Activated CD4-positive, alpha-beta T cell treated with anti-CD3 and anti-CD28 coated beads, Interleukin-2, Interleukin-6, amounts not matched to agents 100 ng/mL and 50 ng/mL, durations not matched to agents 16 hours and 8 hours (primary cell): Measurements from ENCODE around the gene POLE3.
A peak's percentile ranks its signal among the peaks of the same experiment; 100 is the strongest.
"Not testable (repeated sequence)": the region's sequence is repeated elsewhere in the genome, so short reads cannot be mapped to it uniquely, and the experiment has no call there.

Experiments
- DNase-seq: peaks from one replicate; pipeline ENCODE4 v3.0.0-alpha.2; 2020

Gene POLE3

GRCh38 chr9:113375057-113376023 lies 35.1 kb downstream of the POLE3 start:
- DNase-seq = peak; percentile 24

- DNase-seq = no peak
These were observed 36.6 kb downstream of the POLE3 start for GRCh38 chr9:113373676-113374392.

GRCh38 chr9:113373256-113373655 lies 37.2 kb downstream of the POLE3 start:
- DNase-seq = no peak

GRCh38 chr9:113372059-113372458 lies 38.4 kb downstream of the POLE3 start:
- no peak for DNase-seq

- no peak for DNase-seq
These were observed 39.6 kb downstream of the POLE3 start for GRCh38 chr9:113370806-113371325.

GRCh38 chr9:113369855-113370140 lies 40.7 kb downstream of the POLE3 start:
- no peak for DNase-seq

GRCh38 chr9:113368982-113369854 lies 41.3 kb downstream of the POLE3 start:
- DNase-seq = no peak

- DNase-seq = no peak
These were observed 42.0 kb downstream of the POLE3 start for GRCh38 chr9:113368348-113368981.

- DNase-seq = not testable (repeated sequence)
These were observed 44.8 kb downstream of the POLE3 start for GRCh38 chr9:113365652-113366051.

- DNase-seq = no peak
These were observed 45.5 kb downstream of the POLE3 start for GRCh38 chr9:113364951-113365350.

GRCh38 chr9:113363336-113363735 lies 47.1 kb downstream of the POLE3 start:
- no peak for DNase-seq

- no peak for DNase-seq
These were observed 49.0 kb downstream of the POLE3 start for GRCh38 chr9:113361304-113362018.

GRCh38 chr9:113360242-113360842 lies 50.1 kb downstream of the POLE3 start:
- DNase-seq = no peak

GRCh38 chr9:113359385-113359784 lies 51.1 kb downstream of the POLE3 start:
- DNase-seq = no peak
